IMR-90 (cell line): ENCODE data around the gene TOR2A. TPM values are rescaled to one million over a fixed set of nuclear protein-coding genes. Genes with fewer than 3 reads are reported as not detected.

ENCODE experiments used
- ATAC-seq: fragments of 200-7000 bp; cut with Tn5 transposase; 2 replicates; pipeline ENCODE4 v1.9.1; 2020; ENCODE audit warnings: low read depth, mild to moderate bottlenecking, moderate library complexity
- BruUV-seq: library from RNA; stranded (reverse); fragments of 400-500 nt; replicated peaks from 2 replicates; lab custom pipeline; 2021; lab: Mats Ljungman, UMichigan
- CTCF ChIA-PET: fragments of 300-600 bp; formaldehyde crosslinking; extraction: SDS; loops from one replicate; lab custom pipeline; 2021; ENCODE audit warnings: antibody characterized with exemption; lab: Yijun Ruan, JAX
- POLR2A ChIA-PET: fragments of 300-600 bp; sonication (Branson Sonifier 250); formaldehyde crosslinking; loops from one replicate; lab custom pipeline; 2022; ENCODE audit warnings: antibody characterized with exemption; ENCODE audit not compliant: unreplicated experiment; lab: Charles Lee
- DNase-seq: peaks from one replicate; pipeline ENCODE4 v3.0.0; 2013
- H2AFZ ChIP-seq: replicated peaks from 2 replicates; pipeline ENCODE3; 2013; ENCODE audit warnings: low read length, mild to moderate bottlenecking; ENCODE audit not compliant: poor library complexity
- H2AK5ac ChIP-seq: 2 replicates; pipeline ENCODE4 v1.6.1; 2013; ENCODE audit warnings: low read depth, low read length, inconsistent platforms
- H2AK9ac ChIP-seq: replicated peaks from 2 replicates; pipeline ENCODE3; 2013; ENCODE audit warnings: mild to moderate bottlenecking, low read depth, low read length, moderate library complexity; ENCODE audit not compliant: poor library complexity
- H2BK120ac ChIP-seq: 2 replicates; pipeline ENCODE4 v1.6.1; 2013; ENCODE audit warnings: low read depth, low read length, inconsistent platforms
- H2BK15ac ChIP-seq: 3 replicates; pipeline ENCODE4 v1.6.1; 2013; ENCODE audit warnings: low read depth, low read length, inconsistent platforms
- H2BK20ac ChIP-seq: 2 replicates; pipeline ENCODE4 v1.6.1; 2013; ENCODE audit warnings: low read depth, mild to moderate bottlenecking, inconsistent platforms, low read length, moderate library complexity
- H2BK5ac ChIP-seq: 2 replicates; pipeline ENCODE4 v1.6.1; 2013; ENCODE audit warnings: mild to moderate bottlenecking, low read depth, low read length, inconsistent platforms; ENCODE audit not compliant: poor library complexity, severe bottlenecking
- H3K14ac ChIP-seq: replicated peaks from 2 replicates; pipeline ENCODE4 v1.6.1; 2013; ENCODE audit warnings: low read depth, low read length, inconsistent platforms
- H3K18ac ChIP-seq: 2 replicates; pipeline ENCODE4 v1.6.1; 2013; ENCODE audit warnings: low read depth, low read length, control low read depth
- H3K23ac ChIP-seq: 2 replicates; pipeline ENCODE4 v1.6.1; 2013; ENCODE audit warnings: low read depth, low read length, inconsistent platforms
- H3K27ac ChIP-seq: 2 replicates; pipeline ENCODE4 v1.5.1; 2013; ENCODE audit warnings: mild to moderate bottlenecking, control low read depth, low read length; ENCODE audit not compliant: insufficient read depth
- H3K27me3 ChIP-seq: 2 replicates; pipeline ENCODE4 v1.6.1; 2013; ENCODE audit warnings: low read length; ENCODE audit not compliant: control insufficient read depth, insufficient read depth
- H3K36me3 ChIP-seq: 2 replicates; pipeline ENCODE4 v1.6.1; 2013; ENCODE audit warnings: low read length, mixed read lengths; ENCODE audit not compliant: control insufficient read depth, insufficient read depth
- H3K4ac ChIP-seq: 2 replicates; pipeline ENCODE4 v1.6.1; 2013; ENCODE audit warnings: low read depth, low read length, inconsistent platforms
- H3K4me1 ChIP-seq: 2 replicates; pipeline ENCODE4 v1.6.1; 2013; ENCODE audit warnings: low read length, mixed read lengths; ENCODE audit not compliant: control insufficient read depth, insufficient read depth
- H3K4me2 ChIP-seq: 2 replicates; pipeline ENCODE4 v1.6.1; 2013; ENCODE audit warnings: low read depth, mild to moderate bottlenecking, control low read depth, low read length, moderate library complexity
- H3K4me3 ChIP-seq: 2 replicates; pipeline ENCODE4 v1.5.1; 2013; ENCODE audit warnings: low read depth, mild to moderate bottlenecking, control low read depth, low read length, moderate library complexity; ENCODE audit not compliant: insufficient read depth
- H3K56ac ChIP-seq: 2 replicates; pipeline ENCODE4 v1.6.1; 2013; ENCODE audit warnings: low read length, inconsistent platforms; ENCODE audit not compliant: insufficient read depth; ENCODE audit errors: extremely low read depth
- H3K79me1 ChIP-seq, 2 experiments: 2 replicates each; pipeline ENCODE4 v1.6.1; 2013; ENCODE audit warnings: low read length in 2 of 2, inconsistent platforms in 1 of 2, low read depth in 1 of 2
- H3K9ac ChIP-seq: 2 replicates; pipeline ENCODE4 v1.6.1; 2013; ENCODE audit warnings: low read depth, low read length, control low read depth
- H3K9me1 ChIP-seq: 2 replicates; pipeline ENCODE4 v1.6.1; 2013; ENCODE audit warnings: low read length, inconsistent platforms; ENCODE audit not compliant: insufficient read depth
- H3K9me3 ChIP-seq: 2 replicates; pipeline ENCODE4 v1.6.1; 2013; ENCODE audit warnings: low read length; ENCODE audit not compliant: control insufficient read depth, insufficient read depth
- H4K20me1 ChIP-seq: 2 replicates; pipeline ENCODE4 v1.6.1; 2013; ENCODE audit warnings: low read length, inconsistent platforms; ENCODE audit not compliant: insufficient read depth
- H4K5ac ChIP-seq: 2 replicates; pipeline ENCODE4 v1.6.1; 2013; ENCODE audit warnings: mild to moderate bottlenecking, low read depth, low read length, control low read depth
- H4K8ac ChIP-seq, 2 experiments: 2 replicates each; pipeline ENCODE4 v1.6.1; 2013; ENCODE audit warnings: low read depth in 2 of 2, low read length in 2 of 2, control low read depth in 1 of 2, inconsistent platforms in 1 of 2
- H4K91ac ChIP-seq: 2 replicates; pipeline ENCODE4 v1.6.1; 2013; ENCODE audit warnings: low read depth, low read length, inconsistent platforms; ENCODE audit not compliant: insufficient read depth
- BHLHE40 ChIP-seq: fragments of 150-350 bp; IDR thresholded peaks from 2 replicates; pipeline ENCODE4 v1.6.1; 2016; ENCODE audit warnings: mild to moderate bottlenecking, low read depth, low read length
- CEBPB ChIP-seq: IDR thresholded peaks from 2 replicates; pipeline ENCODE4 v1.6.1; 2012; ENCODE audit warnings: low read depth, low read length, improper control_type of control experiment
- CHD1 ChIP-seq: IDR thresholded peaks from 2 replicates; pipeline ENCODE4 v1.6.1; 2012; ENCODE audit warnings: low read depth, low read length, improper control_type of control experiment
- FOS ChIP-seq: fragments of 150-350 bp; IDR thresholded peaks from 2 replicates; pipeline ENCODE4 v1.6.1; 2016; ENCODE audit warnings: low read depth, low read length
- MAFK ChIP-seq: IDR thresholded peaks from 2 replicates; pipeline ENCODE4 v1.6.1; 2012; ENCODE audit warnings: low read depth, low read length, improper control_type of control experiment
- MAZ ChIP-seq: IDR thresholded peaks from 2 replicates; pipeline ENCODE4 v1.6.1; 2012; ENCODE audit warnings: low read depth, mild to moderate bottlenecking, low read length, improper control_type of control experiment, moderate library complexity, borderline replicate concordance
- MXI1 ChIP-seq: IDR thresholded peaks from 2 replicates; pipeline ENCODE4 v1.6.1; 2012; ENCODE audit warnings: low read depth, mild to moderate bottlenecking, low read length, moderate library complexity, borderline replicate concordance
- NFE2L2 ChIP-seq: fragments of 150-350 bp; IDR thresholded peaks from 2 replicates; pipeline ENCODE4 v1.6.1; 2016; ENCODE audit warnings: low read depth, mild to moderate bottlenecking, low read length
- POLR2A ChIP-seq: IDR thresholded peaks from 2 replicates; pipeline ENCODE4 v1.6.1; 2012; ENCODE audit warnings: mild to moderate bottlenecking, low read depth, low read length
- RAD21 ChIP-seq: IDR thresholded peaks from 2 replicates; pipeline ENCODE4 v1.6.1; 2012; ENCODE audit warnings: low read length, improper control_type of control experiment
- RCOR1 ChIP-seq: IDR thresholded peaks from 2 replicates; pipeline ENCODE4 v1.6.1; 2012; ENCODE audit warnings: mild to moderate bottlenecking, low read length, improper control_type of control experiment; ENCODE audit not compliant: insufficient replicate concordance
- RFX5 ChIP-seq: IDR thresholded peaks from 2 replicates; pipeline ENCODE4 v1.8.0; 2012; ENCODE audit warnings: low read depth, mild to moderate bottlenecking, low read length, moderate library complexity
- WGBS, 2 experiments: methylation state at CpG; one replicate each; pipeline versions ENCODE4 v1.1.5 to v1.1.7; 2013; ENCODE audit warnings: missing lambda C conversion rate in 2 of 2; ENCODE audit not compliant: insufficient read length in 1 of 2; ENCODE audit errors: extremely low coverage in 2 of 2; 5-methylcytosine and 5-hydroxymethylcytosine counted together
- dilution Hi-C: fragments of 300-500 bp; cut with HindIII; formaldehyde crosslinking; loops from one replicate; pipeline ENCODE4 v1.14.3; 2018; ENCODE audit warnings: low sequenced_read_pairs; ENCODE audit not compliant: unreplicated experiment
- in situ Hi-C: fragments of 300-500 bp; cut with MboI; formaldehyde crosslinking; loops from 3 replicates; pipeline ENCODE4 v1.14.3; 2019; ENCODE audit warnings: low sequenced_read_pairs, inconsistent platforms, mixed read lengths
- intact Hi-C: fragments of 100-400 bp; cut with micrococcal nuclease; formaldehyde crosslinking; loops from 2 replicates; pipeline ENCODE4 v1.10.0; 2022
- polyA plus RNA-seq, 3 experiments: library from polyadenylated mRNA; depleted of rRNA; stranded (reverse); fragments of >200 nt; gene quantifications; 2 replicates each; pipeline ENCODE4 v1.2.3, GENCODE V29; 2012; ENCODE audit warnings: low replicate concordance in 1 of 3
- total RNA-seq: library from RNA; depleted of rRNA; stranded (reverse); fragments of >200 nt; gene quantifications from 2 replicates; pipeline ENCODE4 v1.2.3, GENCODE V29; 2012
- TF ChIP-seq, protein P1 (sequence below): fragments of 150-350 bp; IDR thresholded peaks from 2 replicates; pipeline ENCODE4 v1.6.1; 2017; ENCODE audit warnings: mild to moderate bottlenecking, antibody characterized with exemption, low read length, low read depth
- TF ChIP-seq, protein P2 (sequence below): conservative IDR thresholded peaks from 2 replicates; pipeline ENCODE4 v1.5.1; 2012; ENCODE audit warnings: mild to moderate bottlenecking, low read depth, low read length, improper control_type of control experiment
- TF ChIP-seq, protein P3 (sequence below): fragments of 150-350 bp; IDR thresholded peaks from 2 replicates; pipeline ENCODE4 v1.6.1; 2016; ENCODE audit warnings: low read depth, mild to moderate bottlenecking, low read length, moderate library complexity, borderline replicate concordance

The TOR2A gene
- total and polyA plus RNA-seq, 2 of the 4 experiments (the other 2 are of a cell fraction) = 0.90 to 12.5 TPM

DNA sequence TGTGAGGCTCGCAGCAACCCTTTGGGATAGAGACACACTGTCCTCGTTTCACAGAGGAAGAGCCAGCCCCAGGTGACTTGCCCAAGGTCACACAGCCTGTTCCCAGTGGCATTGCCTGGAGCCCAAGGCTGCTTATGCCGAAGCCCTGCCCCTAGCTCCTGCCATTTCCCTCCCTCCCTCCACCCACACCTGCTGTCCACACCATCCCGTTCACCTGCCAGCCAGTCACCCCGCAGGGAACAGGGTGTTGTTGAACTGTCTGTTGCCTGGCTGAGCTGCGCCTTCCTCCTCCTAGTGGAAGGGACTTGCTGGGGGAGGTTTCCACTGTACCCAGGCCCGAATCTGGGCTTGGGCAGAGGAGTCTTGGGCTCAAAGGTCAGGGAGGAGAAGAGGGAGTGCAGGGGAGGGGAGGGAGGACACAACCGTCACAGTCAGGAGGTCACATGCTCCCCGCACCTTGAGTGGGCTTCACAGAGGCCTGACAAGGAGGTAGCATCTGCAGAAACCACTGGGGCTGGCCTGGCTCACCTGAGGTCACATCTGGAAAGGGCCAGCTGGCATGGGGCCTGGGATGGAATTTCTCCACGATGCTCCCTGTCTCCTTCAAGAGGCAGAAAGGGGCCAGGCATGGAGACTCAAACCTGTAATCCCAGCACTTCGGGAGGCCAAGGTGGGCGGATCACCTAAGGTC is 12.9 kb downstream of the TOR2A start:
- Histone ChIP-seq H3K36me3 (no peaks in the 10 kb centered on the region), H3K9ac (no peak overlapping the region), H4K20me1 (no peaks in the 10 kb centered on the region), H2BK15ac (no peak overlapping the region), H3K56ac (no peak overlapping the region), H2BK20ac (no peak overlapping the region), H3K4me3 (no peak overlapping the region), H3K18ac (no peak overlapping the region), H3K27ac (no peak overlapping the region), H3K14ac (no peak overlapping the region), H2AK9ac (peak overlapping the region; percentile 81), H4K8ac (no peak overlapping the region), H3K9me3 (no peaks in the 10 kb centered on the region), H4K91ac (no peak overlapping the region), H3K9me1 (no peaks in the 10 kb centered on the region; the same call in 1 of the 2 replicates), H2AK5ac (no peak overlapping the region), H4K5ac (no peak overlapping the region), H3K4me1 (0 out of 2 replicates have a peak, but pooled peaks cover 1% of the 10 kb centered on the region), H2BK5ac (no peak overlapping the region), H3K23ac (no peak overlapping the region), H2BK120ac (no peak overlapping the region), H2AFZ (peak overlapping the region; percentile 49), H3K79me1 (no peaks in the 10 kb centered on the region), H3K4ac (no peak overlapping the region), H3K27me3 (peaks cover 4% of the 10 kb centered on the region; the same call in 1 of the 2 replicates), H3K4me2 (no peak overlapping the region)
- in situ Hi-C loops (no loop called here), dilution Hi-C loops (no loop called here), intact Hi-C loops (no loop called here)
- WGBS, 2 experiments = 78% methylated on average over 5 of the region's 12 CpGs; no CpG with 5 or more reads in 1 of the 2 experiments
- BruUV-seq = no TSS peak
- DNase-seq (no peak), ATAC-seq (no peak)
- CTCF ChIA-PET = interaction anchor here (0.6 to 0.8 kb wide), 2 partner anchors 13 to 107 kb away, joined by 3 to 4 read pairs; partner anchors contain the start of gene TOR2A
- POLR2A ChIA-PET = no interaction called here
- no peak for TF ChIP-seq NFE2L2
- TF ChIP-seq CEBPB = no peak
- no peak for TF ChIP-seq RAD21
- TF ChIP-seq, protein P1, sequence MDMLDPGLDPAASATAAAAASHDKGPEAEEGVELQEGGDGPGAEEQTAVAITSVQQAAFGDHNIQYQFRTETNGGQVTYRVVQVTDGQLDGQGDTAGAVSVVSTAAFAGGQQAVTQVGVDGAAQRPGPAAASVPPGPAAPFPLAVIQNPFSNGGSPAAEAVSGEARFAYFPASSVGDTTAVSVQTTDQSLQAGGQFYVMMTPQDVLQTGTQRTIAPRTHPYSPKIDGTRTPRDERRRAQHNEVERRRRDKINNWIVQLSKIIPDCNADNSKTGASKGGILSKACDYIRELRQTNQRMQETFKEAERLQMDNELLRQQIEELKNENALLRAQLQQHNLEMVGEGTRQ = no peak
- TF ChIP-seq MAZ = no peak
- TF ChIP-seq MXI1 = no peak
- TF ChIP-seq BHLHE40 = no peak
- no peak for TF ChIP-seq MAFK
- no peak for TF ChIP-seq RFX5
- no peak for TF ChIP-seq CHD1
- no peak for TF ChIP-seq RCOR1
- TF ChIP-seq, protein P2, sequence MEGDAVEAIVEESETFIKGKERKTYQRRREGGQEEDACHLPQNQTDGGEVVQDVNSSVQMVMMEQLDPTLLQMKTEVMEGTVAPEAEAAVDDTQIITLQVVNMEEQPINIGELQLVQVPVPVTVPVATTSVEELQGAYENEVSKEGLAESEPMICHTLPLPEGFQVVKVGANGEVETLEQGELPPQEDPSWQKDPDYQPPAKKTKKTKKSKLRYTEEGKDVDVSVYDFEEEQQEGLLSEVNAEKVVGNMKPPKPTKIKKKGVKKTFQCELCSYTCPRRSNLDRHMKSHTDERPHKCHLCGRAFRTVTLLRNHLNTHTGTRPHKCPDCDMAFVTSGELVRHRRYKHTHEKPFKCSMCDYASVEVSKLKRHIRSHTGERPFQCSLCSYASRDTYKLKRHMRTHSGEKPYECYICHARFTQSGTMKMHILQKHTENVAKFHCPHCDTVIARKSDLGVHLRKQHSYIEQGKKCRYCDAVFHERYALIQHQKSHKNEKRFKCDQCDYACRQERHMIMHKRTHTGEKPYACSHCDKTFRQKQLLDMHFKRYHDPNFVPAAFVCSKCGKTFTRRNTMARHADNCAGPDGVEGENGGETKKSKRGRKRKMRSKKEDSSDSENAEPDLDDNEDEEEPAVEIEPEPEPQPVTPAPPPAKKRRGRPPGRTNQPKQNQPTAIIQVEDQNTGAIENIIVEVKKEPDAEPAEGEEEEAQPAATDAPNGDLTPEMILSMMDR = no peak
- no peak for TF ChIP-seq FOS
- TF ChIP-seq, protein P3, sequence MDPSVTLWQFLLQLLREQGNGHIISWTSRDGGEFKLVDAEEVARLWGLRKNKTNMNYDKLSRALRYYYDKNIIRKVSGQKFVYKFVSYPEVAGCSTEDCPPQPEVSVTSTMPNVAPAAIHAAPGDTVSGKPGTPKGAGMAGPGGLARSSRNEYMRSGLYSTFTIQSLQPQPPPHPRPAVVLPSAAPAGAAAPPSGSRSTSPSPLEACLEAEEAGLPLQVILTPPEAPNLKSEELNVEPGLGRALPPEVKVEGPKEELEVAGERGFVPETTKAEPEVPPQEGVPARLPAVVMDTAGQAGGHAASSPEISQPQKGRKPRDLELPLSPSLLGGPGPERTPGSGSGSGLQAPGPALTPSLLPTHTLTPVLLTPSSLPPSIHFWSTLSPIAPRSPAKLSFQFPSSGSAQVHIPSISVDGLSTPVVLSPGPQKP = no peak
- no peak for TF ChIP-seq POLR2A
